Activated B cell treated with CpG ODN at 0.5 μM for 24 hours (primary cell): ENCODE measurements around the gene MCC. TPM values are rescaled to one million over a fixed set of nuclear protein-coding genes. Genes with fewer than 3 reads are reported as not detected.
"Not testable (repeated sequence)": the region's sequence is repeated elsewhere in the genome, so short reads cannot be mapped to it uniquely, and the experiment has no call there.

Experiments
- ATAC-seq: fragments of 200-7000 bp; cut with Tn5 transposase; one replicate; pipeline ENCODE4 v1.10.0; 2021; ENCODE audit warnings: low read depth, mild to moderate bottlenecking, moderate library complexity
- CTCF ChIA-PET: fragments of 350-600 bp; sonication (Branson Sonifier 250); formaldehyde crosslinking; loops from one replicate; lab custom pipeline; 2021; ENCODE audit warnings: antibody characterized with exemption; lab: Charles Lee
- POLR2A ChIA-PET: fragments of 350-600 bp; sonication (Branson Sonifier 250); formaldehyde crosslinking; loops from one replicate; lab custom pipeline; 2021; ENCODE audit warnings: antibody characterized with exemption; lab: Charles Lee
- DNase-seq: peaks from one replicate; pipeline ENCODE4 v3.0.0; 2022
- H3K27ac Mint-ChIP-seq: one replicate; pipeline ENCODE4 v1.8.0; 2020; ENCODE audit warnings: mixed read lengths
- H3K27me3 Mint-ChIP-seq: one replicate; pipeline ENCODE4 v1.8.0; 2021; ENCODE audit warnings: mixed read lengths
- H3K36me3 Mint-ChIP-seq: one replicate; pipeline ENCODE4 v1.8.0; 2021; ENCODE audit warnings: low read depth, mixed read lengths
- H3K4me1 Mint-ChIP-seq: one replicate; pipeline ENCODE4 v1.8.0; 2021; ENCODE audit warnings: mixed read lengths
- H3K4me3 Mint-ChIP-seq: one replicate; pipeline ENCODE4 v1.8.0; 2020; ENCODE audit warnings: mild to moderate bottlenecking, mixed read lengths
- H3K9me3 Mint-ChIP-seq: one replicate; pipeline ENCODE4 v1.8.0; 2020; ENCODE audit warnings: mixed read lengths
- CTCF ChIP-seq: fragments of 200-600 bp; IDR thresholded peaks from one replicate; pipeline ENCODE4 v1.8.0; 2022; ENCODE audit warnings: antibody characterized with exemption, mild to moderate bottlenecking
- intact Hi-C: fragments of 100-400 bp; cut with micrococcal nuclease; formaldehyde crosslinking; loops from one replicate; pipeline ENCODE4 v1.15.1; 2024
- total RNA-seq: library from RNA; stranded (reverse); gene quantifications from 2 replicates; pipeline ENCODE4 v1.2.3, GENCODE V29; 2022

Gene MCC
- total RNA-seq, 1 donor from 2014 or later: 0.22 TPM

DNA sequence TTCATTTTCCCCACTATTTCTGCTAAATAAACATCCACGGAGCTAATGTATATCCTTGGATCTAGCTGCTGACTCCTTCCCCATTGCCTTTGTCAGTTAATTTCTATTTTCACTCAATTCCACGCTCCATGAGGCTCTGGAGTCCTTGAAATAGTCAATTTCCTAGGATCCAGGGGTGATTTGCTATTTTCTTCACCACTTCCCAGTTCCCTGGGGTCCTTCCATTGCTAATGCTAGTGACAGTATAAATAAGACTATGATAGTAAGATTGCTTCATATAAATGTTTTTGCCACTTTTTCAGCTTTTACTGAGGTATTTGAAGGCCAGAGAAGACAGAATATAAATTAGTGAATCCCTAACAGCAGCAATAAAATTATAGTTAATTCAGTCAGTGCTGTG, 66.6 kb downstream of the MCC start:
- POLR2A ChIA-PET: no interaction called here
- intact Hi-C loops: no loop called here
- H3K9me3 Mint-ChIP-seq: no peaks in the 10 kb centered on the region
- TF ChIP-seq CTCF: no peak
- H3K4me3 Mint-ChIP-seq: no peak overlapping the region
- H3K4me1 Mint-ChIP-seq: no peaks in the 10 kb centered on the region
- H3K27me3 Mint-ChIP-seq: peaks cover 7% of the 10 kb centered on the region
- H3K36me3 Mint-ChIP-seq: no peaks in the 10 kb centered on the region
- no peak for ATAC-seq
- CTCF ChIA-PET: no interaction called here
- no peak overlapping the region for H3K27ac Mint-ChIP-seq
- DNase-seq: no peak

GRCh38 chr5:113405530-113405929, 82.7 kb downstream of the MCC start:
- no peak for TF ChIP-seq CTCF
- ChIA-PET POLR2A (no interaction called here), CTCF (no interaction called here)
- H3K27me3 Mint-ChIP-seq: peaks cover 3% of the 10 kb centered on the region
- DNase-seq: no peak
- no peak overlapping the region for H3K27ac Mint-ChIP-seq
- H3K4me3 Mint-ChIP-seq: no peak overlapping the region
- intact Hi-C loops: no loop called here
- ATAC-seq: no peak
- H3K36me3 Mint-ChIP-seq: no peaks in the 10 kb centered on the region
- no peaks in the 10 kb centered on the region for H3K4me1 Mint-ChIP-seq
- H3K9me3 Mint-ChIP-seq: no peaks in the 10 kb centered on the region

DNA sequence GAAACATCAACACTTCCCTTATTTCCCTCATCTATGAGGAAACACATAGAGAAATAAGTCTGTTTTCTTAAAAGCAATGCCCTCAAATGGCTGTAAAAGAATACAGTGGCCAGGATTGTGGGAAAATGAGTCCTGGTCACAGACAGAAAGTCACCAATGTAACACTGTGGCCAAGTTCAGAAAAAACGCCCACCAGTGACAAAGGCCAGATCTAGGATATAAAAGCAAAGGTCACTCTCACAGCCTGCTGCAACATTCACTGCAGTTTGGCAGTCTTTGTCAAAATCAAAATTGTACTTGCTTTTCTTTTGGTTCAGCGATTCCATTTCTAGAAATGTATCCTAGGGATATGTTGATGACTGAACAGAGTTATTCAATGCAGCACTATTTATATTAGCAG, 84.0 kb downstream of the MCC start:
- H3K4me3 Mint-ChIP-seq: no peak overlapping the region
- intact Hi-C loops: no loop called here
- TF ChIP-seq CTCF: no peak

DNA sequence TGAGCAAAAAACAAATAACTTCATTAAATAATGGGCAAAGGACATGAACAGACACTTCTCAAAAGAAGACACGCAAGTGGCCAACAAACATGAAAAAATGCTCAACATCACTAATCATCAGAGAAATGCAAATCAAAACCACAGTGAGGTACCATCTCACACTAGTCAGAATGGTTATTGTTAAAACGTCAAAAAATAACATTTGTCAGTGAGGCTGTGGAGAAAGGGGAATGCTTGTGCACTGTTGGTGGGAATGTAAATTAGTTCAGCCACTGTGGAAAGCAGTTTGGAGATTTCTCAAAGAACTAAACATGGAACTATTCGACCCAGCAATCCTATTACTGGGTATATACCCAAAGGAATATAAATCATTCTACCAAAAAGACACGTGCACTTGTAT, 90.3 kb downstream of the MCC start:
- POLR2A ChIA-PET, H3K4me3 Mint-ChIP-seq, intact Hi-C loops, H3K27me3 Mint-ChIP-seq, H3K27ac Mint-ChIP-seq, H3K4me1 Mint-ChIP-seq, DNase-seq, H3K36me3 Mint-ChIP-seq, CTCF ChIA-PET, H3K9me3 Mint-ChIP-seq, ATAC-seq: not testable (repeated sequence)

More for the DNA sequence above, 84.0 kb downstream of the MCC start:
- Mint-ChIP-seq H3K9me3 (no peaks in the 10 kb centered on the region), H3K27ac (no peak overlapping the region), H3K4me1 (no peaks in the 10 kb centered on the region), H3K36me3 (no peaks in the 10 kb centered on the region), H3K27me3 (peaks cover 3% of the 10 kb centered on the region)
- CTCF ChIA-PET: no interaction called here
- ATAC-seq: no peak
- POLR2A ChIA-PET: no interaction called here
- DNase-seq: no peak

- H3K4me1 Mint-ChIP-seq: no peaks in the 10 kb centered on the region
- no peak overlapping the region for H3K27ac Mint-ChIP-seq
- H3K36me3 Mint-ChIP-seq: no peaks in the 10 kb centered on the region
- H3K9me3 Mint-ChIP-seq: no peaks in the 10 kb centered on the region
- POLR2A ChIA-PET: no interaction called here
- peaks cover 6% of the 10 kb centered on the region for H3K27me3 Mint-ChIP-seq
- no peak for TF ChIP-seq CTCF
- CTCF ChIA-PET: no interaction called here
- ATAC-seq (no peak), DNase-seq (no peak)
- intact Hi-C loops: no loop called here
- H3K4me3 Mint-ChIP-seq: no peak overlapping the region
Observed at GRCh38 chr5:113397046-113397445, 91.2 kb downstream of the MCC start.

- H3K36me3 Mint-ChIP-seq: no peaks in the 10 kb centered on the region
- no peak for TF ChIP-seq CTCF
- intact Hi-C loops: no loop called here
- POLR2A ChIA-PET: no interaction called here
- no peaks in the 10 kb centered on the region for H3K4me1 Mint-ChIP-seq
- H3K27me3 Mint-ChIP-seq: peaks cover 8% of the 10 kb centered on the region
- no peak overlapping the region for H3K4me3 Mint-ChIP-seq
- CTCF ChIA-PET: no interaction called here
- H3K27ac Mint-ChIP-seq: no peak overlapping the region
- no peak for DNase-seq
- ATAC-seq: no peak
- H3K9me3 Mint-ChIP-seq: no peaks in the 10 kb centered on the region
Observed at GRCh38 chr5:113394658-113395057, 93.6 kb downstream of the MCC start.
